Gastrocnemius medialis (tissue), 4 donors: Measurements from ENCODE around the gene SND1.

Experiments used
- POLR2A ChIP-seq, 2 donors: fragments of 450-650 bp; IDR thresholded peaks; one replicate each; pipeline ENCODE4 v1.6.1; 2017; ENCODE audit warnings: antibody characterized with exemption in 2 of 2, mild to moderate bottlenecking in 2 of 2, moderate library complexity in 2 of 2
- TF ChIP-seq, protein P1 (sequence below), 5 experiments: fragments of 450-650 bp in 3 of 5; fragments of 200-600 bp in 2 of 5; sonication (generic) in 2 of 5; IDR thresholded peaks in 4 of 5; conservative IDR thresholded peaks in 1 of 5; 1 replicate in 4 of 5; 2 replicates in 1 of 5; pipeline ENCODE4 v1.5.1; 2016 to 2019; ENCODE audit warnings: antibody characterized with exemption in 5 of 5, mild to moderate bottlenecking in 3 of 5, moderate library complexity in 3 of 5

DNA sequence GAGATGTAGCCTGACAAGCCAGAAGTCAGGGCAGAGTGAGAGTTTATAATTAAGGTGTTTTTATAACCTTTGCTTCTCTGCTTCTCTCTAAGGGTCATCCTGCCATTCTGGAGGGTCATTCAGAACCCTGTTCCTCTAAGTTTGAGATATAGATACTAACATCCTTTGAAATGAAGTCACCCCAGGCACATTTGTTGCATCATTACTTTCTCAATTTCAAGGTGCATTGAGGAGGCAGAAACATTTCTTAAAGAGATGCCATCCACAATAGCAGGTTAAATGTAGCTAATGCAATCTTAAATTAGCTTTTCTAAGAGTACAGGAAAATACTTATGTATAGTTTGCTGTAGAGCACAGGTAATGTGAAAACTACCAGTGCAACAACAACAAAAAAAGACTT, 272.9 kb downstream of the SND1 start:
- TF ChIP-seq, protein P1, sequence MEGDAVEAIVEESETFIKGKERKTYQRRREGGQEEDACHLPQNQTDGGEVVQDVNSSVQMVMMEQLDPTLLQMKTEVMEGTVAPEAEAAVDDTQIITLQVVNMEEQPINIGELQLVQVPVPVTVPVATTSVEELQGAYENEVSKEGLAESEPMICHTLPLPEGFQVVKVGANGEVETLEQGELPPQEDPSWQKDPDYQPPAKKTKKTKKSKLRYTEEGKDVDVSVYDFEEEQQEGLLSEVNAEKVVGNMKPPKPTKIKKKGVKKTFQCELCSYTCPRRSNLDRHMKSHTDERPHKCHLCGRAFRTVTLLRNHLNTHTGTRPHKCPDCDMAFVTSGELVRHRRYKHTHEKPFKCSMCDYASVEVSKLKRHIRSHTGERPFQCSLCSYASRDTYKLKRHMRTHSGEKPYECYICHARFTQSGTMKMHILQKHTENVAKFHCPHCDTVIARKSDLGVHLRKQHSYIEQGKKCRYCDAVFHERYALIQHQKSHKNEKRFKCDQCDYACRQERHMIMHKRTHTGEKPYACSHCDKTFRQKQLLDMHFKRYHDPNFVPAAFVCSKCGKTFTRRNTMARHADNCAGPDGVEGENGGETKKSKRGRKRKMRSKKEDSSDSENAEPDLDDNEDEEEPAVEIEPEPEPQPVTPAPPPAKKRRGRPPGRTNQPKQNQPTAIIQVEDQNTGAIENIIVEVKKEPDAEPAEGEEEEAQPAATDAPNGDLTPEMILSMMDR (IDR thresholded peaks at IDR 0.05 in 4 of 5, conservative IDR thresholded peaks at IDR 0.05 in 1 of 5): no peak
- TF ChIP-seq POLR2A (IDR thresholded peaks at IDR 0.05): no peak
